HG02973 (cell line): ENCODE measurements around the gene TBL1XR1.
"Not testable (repeated sequence)": the region's sequence is repeated elsewhere in the genome, so short reads cannot be mapped to it uniquely, and the experiment has no call there.

Experiments used
- ATAC-seq: cut with Tn5 transposase; IDR thresholded peaks from one replicate; pipeline ENCODE4 v1.9.1; 2021; ENCODE audit warnings: moderate library complexity; ENCODE audit not compliant: unreplicated experiment

Gene TBL1XR1

DNA sequence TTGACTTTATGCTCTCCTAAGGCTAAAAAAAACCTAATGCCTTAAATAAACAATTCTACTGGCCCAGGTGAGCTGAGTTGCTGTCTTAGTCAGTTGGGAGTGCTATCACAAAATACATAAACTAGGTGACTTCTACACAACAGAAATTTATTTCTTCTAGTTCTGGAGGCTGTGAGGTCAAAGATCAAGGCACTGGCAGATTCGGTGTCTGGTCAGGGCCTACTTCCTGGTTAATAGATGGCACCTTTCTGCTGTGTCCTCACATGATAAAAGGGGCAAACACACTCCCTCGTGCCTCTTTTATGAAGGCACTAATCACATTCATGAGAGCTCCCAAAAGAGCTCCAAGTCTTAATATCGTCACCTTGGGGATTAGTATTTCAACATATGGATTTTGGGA lies 11.5 kb upstream of the TBL1XR1 start:
- no peak for ATAC-seq

DNA sequence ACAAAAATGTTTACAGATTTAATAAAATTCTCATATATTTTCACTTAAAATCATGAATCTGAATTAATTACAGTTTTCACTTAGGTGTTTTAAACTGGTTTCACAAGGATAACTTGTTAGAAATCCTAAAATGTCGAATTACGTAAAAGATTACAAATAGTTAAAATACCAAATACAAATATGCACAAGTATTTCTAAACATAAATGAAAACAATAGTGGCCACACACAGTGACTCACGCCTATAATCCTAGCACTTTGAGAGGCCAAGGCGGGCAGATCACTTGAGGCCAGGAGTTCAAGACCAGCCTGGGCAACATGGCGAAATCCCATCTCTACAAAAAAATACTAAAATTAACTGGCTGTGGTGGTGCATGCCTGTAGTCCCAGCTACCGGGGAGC lies 10.9 kb upstream of the TBL1XR1 start:
- ATAC-seq, result no peak

- no peak for ATAC-seq
Measured at GRCh38 chr3:177206936-177207335, 9.7 kb upstream of the TBL1XR1 start.

DNA sequence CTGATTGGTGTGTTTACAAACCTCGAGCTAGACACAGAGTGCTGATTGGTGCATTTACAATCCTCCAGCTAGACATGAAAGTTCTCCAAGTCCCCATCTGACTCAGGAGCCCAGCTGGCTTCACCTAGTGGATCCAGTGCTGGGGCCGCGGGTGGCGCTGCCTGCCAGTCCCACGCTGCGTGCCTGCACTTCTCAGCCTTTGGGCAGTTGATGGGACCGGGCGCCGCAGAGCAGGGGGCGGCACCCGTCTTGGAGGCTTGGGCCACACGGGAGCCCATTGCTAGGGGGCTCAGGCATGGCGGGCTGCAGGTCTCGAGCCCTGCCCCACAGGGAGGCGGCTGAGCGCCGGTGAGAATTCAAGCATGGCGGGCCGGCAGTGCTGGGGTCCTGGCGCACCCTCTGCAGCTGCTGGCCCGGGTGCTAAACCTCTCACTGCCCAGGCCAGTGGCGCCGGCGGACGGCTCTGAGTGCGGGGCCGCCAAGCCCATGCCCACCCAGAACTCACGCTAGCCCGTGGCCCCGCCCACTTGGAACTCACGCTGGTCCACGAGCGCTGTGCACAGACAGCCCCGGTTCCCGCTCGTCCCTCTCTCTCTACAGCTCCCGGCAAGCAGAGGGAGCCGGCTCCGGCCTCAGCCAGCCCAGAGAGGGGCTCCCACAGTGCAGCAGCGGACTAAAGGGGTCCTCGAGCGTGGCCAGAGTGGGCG lies 6.6 kb upstream of the TBL1XR1 start:
- ATAC-seq, result no peak

DNA sequence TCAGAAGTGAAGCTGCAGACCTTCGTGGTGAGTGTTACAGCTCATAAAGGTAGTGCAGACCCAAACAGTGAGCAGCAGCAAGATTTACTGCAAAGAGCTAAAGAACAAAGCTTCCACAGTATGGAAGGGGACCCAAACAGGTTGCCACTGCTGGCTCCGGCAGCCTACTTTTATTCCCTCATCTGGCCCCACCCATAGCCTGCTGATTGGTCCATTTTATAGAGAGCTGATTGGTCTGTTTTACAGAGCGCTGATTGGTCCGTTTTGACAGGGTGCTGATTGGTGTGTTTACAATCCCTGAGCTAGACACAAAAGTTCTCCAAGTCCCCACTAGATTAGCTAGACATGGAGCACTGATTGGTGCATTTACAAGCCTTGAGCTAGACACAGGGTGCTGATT lies 5.7 kb upstream of the TBL1XR1 start:
- ATAC-seq, result not testable (repeated sequence)

DNA sequence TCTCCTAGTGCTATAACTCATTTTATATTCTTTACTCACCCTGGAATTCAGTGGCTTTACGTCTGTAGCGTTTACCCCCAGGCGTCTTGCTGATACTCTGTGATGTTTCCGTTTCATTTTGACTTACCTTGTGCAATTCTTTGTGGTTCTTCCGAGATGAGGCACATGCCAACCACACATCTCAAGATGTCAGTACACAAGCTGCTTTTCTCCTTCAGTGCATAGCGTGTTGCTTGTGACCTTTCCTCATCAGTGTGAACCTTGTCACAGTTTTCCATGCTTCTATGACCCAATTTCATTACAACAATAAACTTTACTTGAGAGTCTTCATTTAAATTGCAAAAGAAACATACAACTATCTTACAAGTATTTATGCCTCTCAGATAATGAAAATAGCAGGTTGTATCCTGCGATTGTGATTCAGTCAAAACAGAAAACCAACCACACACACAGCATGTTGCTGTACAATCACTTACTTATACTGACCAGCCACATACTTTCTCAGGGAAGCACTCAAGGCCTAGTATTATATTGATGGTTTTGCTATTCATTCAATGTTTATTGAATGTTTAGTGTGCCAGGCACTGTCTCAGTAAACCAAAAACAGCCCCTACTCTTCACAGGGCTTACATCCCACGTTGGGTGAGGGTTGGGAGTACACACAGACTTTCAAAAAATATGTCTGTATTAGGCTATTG lies 4.6 kb upstream of the TBL1XR1 start:
- ATAC-seq, result peak; percentile 82

- no peak for ATAC-seq
Measured at GRCh38 chr3:177199206-177199760, 2.0 kb upstream of the TBL1XR1 start.

GRCh38 chr3:177197727-177198460 lies 612 bp upstream of the TBL1XR1 start:
- peak; percentile 26 for ATAC-seq

GRCh38 chr3:177196456-177197040 lies 734 bp downstream of the TBL1XR1 start:
- no peak for ATAC-seq

- no peak for ATAC-seq
Measured at GRCh38 chr3:177196008-177196455, 1.2 kb downstream of the TBL1XR1 start.

- ATAC-seq, result no peak
Measured at GRCh38 chr3:177195242-177195991, 1.9 kb downstream of the TBL1XR1 start.

GRCh38 chr3:177194299-177194698 lies 3.0 kb downstream of the TBL1XR1 start:
- ATAC-seq, result no peak

DNA sequence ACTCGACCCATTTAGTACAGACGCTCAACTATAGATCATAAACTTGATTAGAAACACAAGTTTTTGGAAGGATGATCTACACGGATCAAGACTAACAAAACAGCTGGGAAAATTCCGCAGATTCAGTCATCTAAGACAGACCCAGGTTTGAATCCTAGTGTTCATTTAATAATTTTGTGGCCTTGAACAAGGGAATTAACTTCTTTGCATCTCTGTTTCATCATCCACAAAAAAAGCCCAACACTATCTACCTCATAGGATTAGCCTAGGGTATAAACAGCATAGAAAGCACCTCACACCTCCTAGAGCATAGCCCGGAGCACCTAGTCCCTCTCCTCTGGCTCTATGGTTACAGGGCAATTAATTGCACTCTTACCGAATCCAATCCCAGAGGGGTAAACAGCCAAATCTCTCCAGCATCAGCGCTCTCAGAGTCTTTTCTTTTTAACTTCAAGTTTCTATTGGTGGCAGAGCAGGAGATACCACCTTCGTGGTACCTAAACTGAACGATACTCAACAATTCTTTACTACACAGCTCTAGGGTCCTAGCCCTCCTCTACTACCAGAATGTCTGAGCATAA lies 3.5 kb downstream of the TBL1XR1 start:
- no peak for ATAC-seq

- ATAC-seq, result not testable (repeated sequence)
Measured at GRCh38 chr3:177193275-177193674, 4.0 kb downstream of the TBL1XR1 start.

GRCh38 chr3:177190756-177191681 lies 6.3 kb downstream of the TBL1XR1 start:
- ATAC-seq, result no peak

DNA sequence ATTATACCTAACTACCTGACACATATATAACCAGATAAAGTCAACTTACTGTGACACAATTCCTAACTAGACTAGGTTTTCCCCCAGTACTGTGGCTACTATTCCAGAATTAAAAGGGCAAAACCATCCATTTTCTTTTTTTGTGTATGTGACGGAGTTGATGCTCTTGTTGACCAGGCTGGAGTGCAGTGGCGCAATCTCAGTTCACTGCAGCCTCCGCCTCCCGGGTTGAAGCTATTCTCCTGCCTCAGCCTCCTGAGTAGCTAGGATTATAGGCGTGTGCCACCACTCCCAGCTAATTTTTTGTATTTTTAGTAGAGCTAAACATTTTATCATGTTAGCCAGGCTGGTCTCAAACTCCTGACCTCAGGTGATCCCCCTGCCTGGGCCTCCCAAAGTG lies 7.1 kb downstream of the TBL1XR1 start:
- ATAC-seq, result not testable (repeated sequence)

GRCh38 chr3:177188325-177188724 lies 9.0 kb downstream of the TBL1XR1 start:
- not testable (repeated sequence) for ATAC-seq

- ATAC-seq, result no peak
Measured at GRCh38 chr3:177186306-177186705, 11.0 kb downstream of the TBL1XR1 start.

GRCh38 chr3:177185035-177185574 lies 12.2 kb downstream of the TBL1XR1 start:
- peak; percentile 38 for ATAC-seq
